Measurements from ENCODE around the gene GID4.
"Not testable (repeated sequence)": the region's sequence is repeated elsewhere in the genome, so short reads cannot be mapped to it uniquely, and the experiment has no call there.

GID4 gene

DNA sequence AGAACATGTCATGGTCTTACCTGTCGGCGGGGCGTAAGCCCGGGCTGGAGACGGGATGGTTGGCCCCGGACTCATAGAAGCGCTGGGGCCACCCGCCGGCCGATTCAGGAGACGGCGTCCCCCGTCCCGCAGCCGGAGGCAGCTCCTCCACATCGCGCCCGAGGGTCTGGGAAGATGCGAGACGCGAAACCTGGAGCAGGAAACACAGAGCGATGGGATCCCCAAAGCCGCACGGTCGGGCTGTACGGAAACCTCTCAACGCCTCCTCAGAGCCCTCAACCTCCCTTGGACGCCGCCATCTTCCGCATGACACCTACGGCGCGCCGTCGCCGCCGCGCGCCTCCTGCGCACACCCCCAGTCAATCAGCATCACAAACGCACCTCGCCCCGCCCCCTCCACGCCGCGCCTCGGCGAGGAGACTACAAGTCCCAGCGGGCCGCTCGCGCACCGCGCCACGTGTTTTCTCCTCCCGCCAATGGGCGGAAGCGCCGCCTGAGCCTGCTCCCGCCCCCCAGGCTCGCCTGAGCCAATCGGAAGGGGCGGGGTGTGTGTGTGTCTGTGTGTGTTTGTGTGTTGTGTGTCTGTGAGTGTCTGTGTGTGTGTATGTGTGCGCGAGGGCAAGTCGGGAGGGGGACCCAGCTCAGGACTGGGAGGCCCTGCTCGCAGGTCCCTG, at the start of gene GID4, which contains the start of gene ATPAF2:
Gene GID4, plus strand, starts transcription at position 548 of the 674 bp plus-strand sequence. Its CDS starts 57 bp downstream, at position 605.
Gene ATPAF2, minus strand, starts transcription at position 308 of the 674 bp plus-strand sequence. Its CDS starts 155 bp downstream, at position 153.
- peak; percentile 100 for DNase-seq

DNA sequence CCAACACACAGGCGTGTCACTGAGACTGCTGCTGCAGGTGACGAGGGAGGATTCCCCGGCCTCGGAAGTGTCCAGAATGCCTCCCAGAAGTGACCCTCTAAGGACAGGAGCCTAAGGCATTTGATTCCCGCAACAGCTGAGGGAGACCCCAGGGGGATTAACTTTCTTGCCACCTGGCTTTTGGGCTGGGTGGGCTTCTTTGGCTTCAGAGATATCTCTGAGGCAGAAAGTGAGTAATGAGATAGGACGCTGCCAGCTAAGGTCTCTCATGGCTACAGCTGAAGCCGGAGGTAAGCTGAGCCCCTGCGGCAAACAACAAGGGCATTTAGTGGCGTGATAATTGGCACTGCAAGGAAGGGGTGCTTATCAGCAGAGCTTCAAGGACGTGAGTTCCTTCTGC, 49.6 kb upstream of the GID4 start:
- no peak for DNase-seq

- no peak for DNase-seq
Observed at GRCh38 chr17:17990282-17990681, 48.9 kb upstream of the GID4 start.

GRCh38 chr17:17993366-17993765, 45.8 kb upstream of the GID4 start:
- no peak for DNase-seq

- DNase-seq = no peak
Observed at GRCh38 chr17:17993852-17994251, 45.4 kb upstream of the GID4 start.

- peak; percentile 19 for DNase-seq
Observed at GRCh38 chr17:17994271-17995069, 44.7 kb upstream of the GID4 start.

DNA sequence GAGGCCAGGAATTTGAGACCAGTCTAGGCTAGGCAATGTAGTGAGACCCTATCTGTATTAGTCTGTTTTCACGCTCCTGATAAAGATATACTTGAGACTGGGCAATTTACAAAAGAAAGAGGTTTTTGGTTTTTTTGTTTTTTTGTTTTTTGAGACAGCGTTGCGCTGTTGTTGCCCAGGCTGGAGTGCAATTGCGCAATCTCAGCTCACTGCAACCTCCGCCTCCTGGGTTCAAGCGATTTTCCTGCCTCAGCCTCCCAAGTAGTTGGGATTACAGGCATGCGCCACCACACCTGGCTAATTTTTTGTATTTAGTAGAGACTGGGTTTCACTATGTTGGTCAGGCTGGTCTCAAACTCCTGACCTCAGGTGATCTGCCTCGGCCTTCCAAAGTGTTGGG, 43.3 kb upstream of the GID4 start:
- not testable (repeated sequence) for DNase-seq

- DNase-seq = no peak
Observed at GRCh38 chr17:17998934-17999333, 40.3 kb upstream of the GID4 start.

DNA sequence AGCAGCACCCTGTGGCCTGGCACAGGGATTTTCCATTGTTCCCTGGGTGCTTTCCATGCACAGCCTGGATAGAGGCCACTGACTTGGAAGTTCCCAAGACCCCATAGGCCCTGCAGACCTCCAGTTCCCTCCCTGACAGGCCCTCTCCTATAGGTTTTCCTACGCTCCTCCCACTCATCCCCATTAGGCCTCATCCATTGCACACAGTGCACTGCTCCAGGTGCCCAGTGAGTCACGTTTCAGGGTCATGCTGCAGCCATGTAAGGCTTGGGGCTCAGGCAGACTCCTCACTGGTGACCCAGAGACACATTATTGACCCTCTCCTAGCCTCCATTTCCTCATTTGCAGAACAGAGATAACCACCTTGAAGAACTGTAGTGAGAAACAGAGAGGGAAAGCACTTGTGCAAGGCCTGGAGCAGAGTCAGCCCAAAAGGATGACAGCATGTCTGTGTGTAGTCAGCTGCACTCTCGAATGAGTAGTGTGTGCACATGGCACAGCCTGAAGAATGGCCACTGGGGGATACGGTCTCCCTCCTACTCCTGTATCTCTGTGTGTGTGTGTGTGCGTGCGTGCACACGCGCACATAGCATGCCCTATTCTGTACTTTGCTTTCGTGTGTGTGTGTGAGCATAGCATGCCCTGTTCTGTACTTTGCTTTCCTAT, 39.7 kb upstream of the GID4 start:
- no peak for DNase-seq

GRCh38 chr17:18000030-18000408, 39.2 kb upstream of the GID4 start:
- DNase-seq = no peak

- no peak for DNase-seq
Observed at GRCh38 chr17:18002171-18002570, 37.0 kb upstream of the GID4 start.

DNA sequence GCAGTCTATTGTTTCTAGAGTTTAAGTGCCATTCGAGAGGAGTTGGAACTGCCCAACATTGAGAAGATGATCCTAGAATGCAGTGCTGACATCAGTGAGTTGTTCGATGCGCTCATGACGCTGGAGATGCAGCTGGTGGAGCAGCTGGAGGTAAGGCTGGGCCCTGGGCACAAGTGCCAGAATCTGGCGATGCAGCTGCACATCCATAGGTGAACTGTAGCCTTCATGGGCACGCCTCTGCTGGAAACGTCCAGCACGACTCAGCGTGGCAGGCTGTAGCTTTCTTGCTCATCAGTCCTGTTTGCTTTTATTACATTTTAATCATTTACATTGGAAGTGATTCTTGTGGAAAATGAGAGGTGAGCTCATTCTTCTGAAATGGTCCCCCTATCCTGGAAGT, 34.9 kb upstream of the GID4 start:
- DNase-seq = no peak

- no peak for DNase-seq
Observed at GRCh38 chr17:18004884-18005305, 34.3 kb upstream of the GID4 start.

GRCh38 chr17:18005496-18005895, 33.7 kb upstream of the GID4 start:
- DNase-seq = no peak

GRCh38 chr17:18006495-18007239, 32.5 kb upstream of the GID4 start:
- DNase-seq = no peak

- DNase-seq = no peak
Observed at GRCh38 chr17:18008496-18009268, 30.5 kb upstream of the GID4 start.

- no peak for DNase-seq
Observed at GRCh38 chr17:18009609-18010420, 29.4 kb upstream of the GID4 start.

DNA sequence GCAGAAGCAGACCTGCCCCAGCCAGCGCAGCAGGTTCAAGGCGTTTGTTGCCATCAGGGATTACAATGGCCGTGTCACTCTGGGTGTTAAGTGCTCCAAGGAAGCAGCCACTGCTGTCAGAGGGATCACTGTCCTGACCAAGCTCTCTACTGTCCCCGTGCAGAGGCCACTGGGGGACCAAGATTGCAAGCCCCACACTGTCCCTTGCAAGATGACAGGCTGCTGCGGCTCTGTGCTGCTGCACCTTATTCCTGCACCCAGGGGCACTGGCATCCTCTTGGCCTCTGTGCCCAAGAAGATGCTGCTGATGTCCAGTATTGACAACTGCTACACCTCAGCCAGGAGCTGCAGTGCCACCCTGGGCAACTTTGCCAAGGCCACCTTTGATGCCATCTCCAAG, 27.9 kb upstream of the GID4 start:
- DNase-seq = no peak

GRCh38 chr17:18014006-18014405, 25.2 kb upstream of the GID4 start:
- no peak for DNase-seq

DNA sequence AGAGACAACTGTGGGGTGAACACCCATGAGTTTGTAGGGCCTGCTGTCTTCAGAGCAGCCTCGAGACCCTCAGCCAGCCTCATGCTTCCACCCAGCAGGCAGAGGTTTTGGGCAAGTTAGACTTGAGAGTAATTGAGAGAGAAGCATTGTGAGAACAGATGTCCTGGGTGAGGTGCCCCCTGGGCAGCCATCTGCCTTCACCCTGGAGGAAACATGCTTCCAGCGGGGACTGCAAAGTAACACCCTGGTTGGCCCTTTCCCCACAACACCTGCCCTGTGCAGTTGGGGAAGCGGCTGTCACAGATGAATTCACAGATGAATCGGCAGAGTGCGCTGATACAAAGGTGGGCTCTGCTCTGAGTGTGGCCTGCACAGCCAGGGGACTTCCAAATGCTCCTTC, 23.6 kb upstream of the GID4 start:
- no peak for DNase-seq

GRCh38 chr17:18016426-18016825, 22.8 kb upstream of the GID4 start:
- DNase-seq = no peak
